IMR-90 (cell line): ENCODE results near the gene SLC39A11. TPM values are rescaled to one million over a fixed set of nuclear protein-coding genes. Genes with fewer than 3 reads are reported as not detected.

Experiments
- RCOR1 ChIP-seq: IDR thresholded peaks from 2 replicates; pipeline ENCODE4 v1.6.1; 2012; ENCODE audit warnings: mild to moderate bottlenecking, low read length, improper control_type of control experiment; ENCODE audit not compliant: insufficient replicate concordance
- RFX5 ChIP-seq: IDR thresholded peaks from 2 replicates; pipeline ENCODE4 v1.8.0; 2012; ENCODE audit warnings: low read depth, mild to moderate bottlenecking, low read length, moderate library complexity
- polyA plus RNA-seq, 3 experiments: library from polyadenylated mRNA; depleted of rRNA; stranded (reverse); fragments of >200 nt; gene quantifications; 2 replicates each; pipeline ENCODE4 v1.2.3, GENCODE V29; 2012; ENCODE audit warnings: low replicate concordance in 1 of 3
- total RNA-seq: library from RNA; depleted of rRNA; stranded (reverse); fragments of >200 nt; gene quantifications from 2 replicates; pipeline ENCODE4 v1.2.3, GENCODE V29; 2012

Gene SLC39A11
- total and polyA plus RNA-seq, 2 of the 4 experiments (the other 2 are of a cell fraction): 8.8 to 14.3 TPM

GRCh38 chr17:72667096-72668063 is 425.1 kb downstream of the SLC39A11 start (continued):
- TF ChIP-seq RCOR1 (no peak), RFX5 (no peak)
